HG02840 (cell line): ENCODE data around the gene CD79B.

Experiments
- ATAC-seq: cut with Tn5 transposase; IDR thresholded peaks from one replicate; pipeline ENCODE4 v1.9.1; 2021; ENCODE audit warnings: mild to moderate bottlenecking, moderate library complexity, moderate number of reproducible peaks; ENCODE audit not compliant: unreplicated experiment, low FRiP score

CD79B gene

GRCh38 chr17:63931981-63932561, at the start of gene CD79B:
Gene CD79B (minus strand): TSS chr17:63932331. CDS start chr17:63932261, 70 bp downstream.
- ATAC-seq: no peak

- ATAC-seq: no peak
Observed at GRCh38 chr17:63978272-63979200, 46.4 kb upstream of the CD79B start.

GRCh38 chr17:63976702-63977101, 44.6 kb upstream of the CD79B start:
- no peak for ATAC-seq

GRCh38 chr17:63975541-63976092, 43.5 kb upstream of the CD79B start:
- no peak for ATAC-seq

GRCh38 chr17:63974594-63975192, 42.6 kb upstream of the CD79B start:
- ATAC-seq: no peak

GRCh38 chr17:63973930-63974593, 41.9 kb upstream of the CD79B start:
- no peak for ATAC-seq

- no peak for ATAC-seq
Observed at GRCh38 chr17:63973247-63973646, 41.1 kb upstream of the CD79B start.

- ATAC-seq: no peak
Observed at GRCh38 chr17:63972796-63973195, 40.7 kb upstream of the CD79B start, which contains the start of gene SCN4A. Gene SCN4A (minus strand): TSS chr17:63972918. CDS start chr17:63972841, 77 bp downstream.

- ATAC-seq: no peak
Observed at GRCh38 chr17:63969278-63969677, 37.1 kb upstream of the CD79B start.

- ATAC-seq: no peak
Observed at GRCh38 chr17:63967953-63968352, 35.8 kb upstream of the CD79B start.

- ATAC-seq: no peak
Observed at GRCh38 chr17:63966646-63967264, 34.6 kb upstream of the CD79B start.

- ATAC-seq: no peak
Observed at GRCh38 chr17:63963123-63963522, 31.0 kb upstream of the CD79B start.

GRCh38 chr17:63962298-63962744, 30.2 kb upstream of the CD79B start:
- ATAC-seq: no peak

GRCh38 chr17:63961355-63962212, 29.5 kb upstream of the CD79B start:
- ATAC-seq: no peak

GRCh38 chr17:63960430-63960829, 28.3 kb upstream of the CD79B start:
- ATAC-seq: no peak

- ATAC-seq: no peak
Observed at GRCh38 chr17:63960006-63960405, 27.9 kb upstream of the CD79B start.

- no peak for ATAC-seq
Observed at GRCh38 chr17:63956296-63956920, 24.3 kb upstream of the CD79B start.

GRCh38 chr17:63955791-63956190, 23.7 kb upstream of the CD79B start:
- no peak for ATAC-seq

GRCh38 chr17:63955232-63955631, 23.1 kb upstream of the CD79B start:
- no peak for ATAC-seq
